Activated CD8-positive, alpha-beta memory T cell treated with anti-CD3 and anti-CD28 coated beads for 24 hours (primary cell): ENCODE data around the gene HECW1.
"Not testable (repeated sequence)": the region's sequence is repeated elsewhere in the genome, so short reads cannot be mapped to it uniquely, and the experiment has no call there.

Experiments used
- DNase-seq: peaks from one replicate; pipeline ENCODE4 v3.0.0-alpha.2; 2020

HECW1 gene

DNA sequence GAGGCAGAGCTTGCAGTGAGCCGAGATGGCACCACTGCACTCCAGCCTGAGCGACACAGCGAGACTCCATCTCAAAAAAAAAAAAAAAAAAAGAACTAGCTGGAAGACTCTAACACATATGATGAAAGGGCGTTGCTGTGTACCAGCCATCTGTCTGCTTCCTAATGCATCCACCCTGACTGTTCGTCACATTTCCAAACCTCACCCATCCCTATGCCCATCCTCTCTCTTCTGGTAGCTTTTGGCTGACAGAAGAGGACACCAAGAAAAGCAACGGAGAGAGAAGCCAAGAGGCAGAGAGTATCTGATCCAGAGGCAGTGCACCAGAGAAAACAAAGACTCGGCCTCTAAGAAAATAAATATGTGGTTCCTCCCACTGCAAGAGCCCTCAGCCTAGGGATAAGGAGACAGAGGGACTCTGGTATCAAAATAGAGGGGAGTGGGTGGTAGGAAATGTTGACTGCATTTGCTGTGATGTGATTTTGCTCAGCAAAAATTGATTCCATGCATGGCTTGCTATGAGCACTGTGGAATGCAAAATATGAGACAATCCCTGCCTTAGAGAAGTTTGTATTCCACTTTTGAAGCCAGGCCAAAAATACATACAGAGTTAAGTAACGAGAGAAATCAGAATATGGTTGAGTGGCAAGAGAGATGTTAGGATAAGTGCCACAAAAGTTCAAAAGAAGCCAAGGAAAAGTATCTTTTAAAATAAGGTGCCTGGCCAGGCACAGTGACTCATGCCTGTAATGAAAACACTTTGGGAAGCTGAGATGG is 369.6 kb downstream of the HECW1 start:
- DNase-seq: no peak

- DNase-seq: no peak
Measured at GRCh38 chr7:43482679-43483252, 370.3 kb downstream of the HECW1 start.

- DNase-seq: no peak
Measured at GRCh38 chr7:43484678-43485395, 372.4 kb downstream of the HECW1 start.

DNA sequence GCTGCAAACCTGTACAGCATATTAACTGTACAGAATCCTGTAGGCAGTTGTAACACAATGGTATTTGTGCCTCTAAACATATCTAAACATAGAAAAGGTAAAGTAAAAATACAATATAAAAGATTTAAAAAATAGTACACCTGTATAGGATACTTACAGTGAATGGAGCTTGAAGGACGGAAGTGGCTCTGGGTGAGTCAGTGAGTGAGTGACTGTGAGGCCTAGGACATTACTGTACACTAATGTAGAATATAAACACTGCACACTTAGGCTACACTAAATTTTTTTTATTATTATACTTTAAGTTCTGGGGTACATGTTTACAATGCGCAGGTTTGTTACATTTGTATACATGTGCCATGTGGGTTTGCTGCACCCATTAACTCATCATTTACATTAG is 373.1 kb downstream of the HECW1 start:
- DNase-seq: no peak

DNA sequence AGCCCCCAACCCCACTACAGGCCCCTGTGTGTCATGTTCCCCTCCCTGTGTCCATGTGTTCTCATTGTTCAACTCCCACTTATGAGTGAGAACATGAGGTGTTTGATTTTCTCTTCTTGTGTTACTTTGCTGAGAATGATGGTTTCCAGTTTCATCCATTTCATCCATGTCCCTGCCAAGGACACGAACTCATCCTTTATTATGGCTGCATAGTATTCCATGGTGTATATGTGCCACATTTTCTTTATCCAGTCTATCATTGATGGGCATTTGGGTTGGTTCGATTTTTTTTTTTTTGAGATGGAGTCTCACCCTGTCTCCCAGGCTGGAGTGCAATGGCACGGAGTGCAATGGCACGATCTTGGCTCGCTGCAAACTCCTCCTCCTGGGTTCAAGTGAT is 373.6 kb downstream of the HECW1 start:
- not testable (repeated sequence) for DNase-seq

- no peak for DNase-seq
Measured at GRCh38 chr7:43486634-43487033, 374.2 kb downstream of the HECW1 start.

- no peak for DNase-seq
Measured at GRCh38 chr7:43487731-43488073, 375.3 kb downstream of the HECW1 start.

DNA sequence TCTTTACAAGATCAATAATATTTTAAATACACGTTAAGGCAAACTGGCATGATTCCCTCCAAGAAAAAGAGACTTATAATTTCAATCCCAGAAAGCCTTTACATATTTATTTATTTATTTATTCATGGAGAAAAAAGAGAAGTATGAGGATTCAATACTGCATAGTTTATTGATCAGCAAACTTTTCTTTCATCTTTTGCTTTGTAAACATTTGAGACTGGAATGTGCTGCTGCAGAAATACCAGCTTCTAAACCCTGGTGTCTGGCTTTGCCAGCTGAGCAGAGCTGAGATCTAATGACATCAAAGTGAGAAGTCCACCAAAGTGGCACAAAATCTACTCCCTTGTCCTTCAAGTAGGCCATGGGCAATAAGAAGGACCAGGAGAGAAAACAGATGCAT is 376.8 kb downstream of the HECW1 start:
- no peak for DNase-seq

GRCh38 chr7:43490016-43490415 is 377.6 kb downstream of the HECW1 start:
- DNase-seq: no peak

GRCh38 chr7:43491123-43491522 is 378.7 kb downstream of the HECW1 start:
- DNase-seq: no peak

DNA sequence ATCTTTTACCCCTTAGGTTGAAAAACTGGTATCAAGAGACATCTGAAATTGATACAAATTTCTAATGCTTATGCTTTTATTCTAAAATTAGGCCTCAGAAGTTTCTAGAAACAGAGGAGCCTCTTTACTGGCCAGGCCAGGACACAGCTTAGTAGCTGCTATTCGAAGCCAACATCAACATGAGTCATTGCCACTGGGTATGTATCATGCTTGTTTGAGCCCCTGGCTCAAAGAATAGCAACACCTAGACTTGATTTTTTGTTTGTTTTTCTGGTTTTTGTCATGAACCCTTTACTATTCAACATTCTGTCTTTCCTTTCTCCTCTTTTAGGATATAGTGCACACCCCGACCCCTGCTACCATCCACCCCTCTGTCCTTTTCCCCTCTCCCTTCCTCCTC is 379.5 kb downstream of the HECW1 start:
- no peak for DNase-seq

- no peak for DNase-seq
Measured at GRCh38 chr7:43492896-43493295, 380.4 kb downstream of the HECW1 start.

- DNase-seq: no peak
Measured at GRCh38 chr7:43495572-43495971, 383.1 kb downstream of the HECW1 start.

- no peak for DNase-seq
Measured at GRCh38 chr7:43496596-43496995, 384.1 kb downstream of the HECW1 start.

GRCh38 chr7:43501870-43502269 is 389.4 kb downstream of the HECW1 start:
- DNase-seq: no peak

- DNase-seq: no peak
Measured at GRCh38 chr7:43502941-43503340, 390.5 kb downstream of the HECW1 start.

GRCh38 chr7:43505412-43505811 is 393.0 kb downstream of the HECW1 start:
- DNase-seq: no peak

DNA sequence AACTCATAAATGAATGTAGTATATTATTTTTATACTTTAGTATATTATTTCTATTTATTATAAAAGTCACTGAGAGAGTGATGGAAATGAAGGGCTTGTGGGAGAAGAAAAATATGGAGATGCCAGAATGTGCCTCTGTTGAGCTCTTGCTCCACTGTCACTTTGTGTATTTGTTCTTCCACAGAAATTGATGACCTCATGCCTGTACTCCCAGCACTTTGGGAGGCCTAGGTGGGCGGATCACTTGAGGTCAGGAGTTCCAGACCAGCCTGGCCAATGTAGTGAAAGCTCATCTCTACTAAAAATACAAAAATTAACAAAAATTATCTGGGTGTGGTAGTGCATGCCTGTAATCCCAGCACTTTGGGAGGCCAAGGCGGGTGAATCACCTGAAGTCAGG is 394.0 kb downstream of the HECW1 start:
- DNase-seq: no peak

- DNase-seq: no peak
Measured at GRCh38 chr7:43508461-43508860, 396.0 kb downstream of the HECW1 start.

DNA sequence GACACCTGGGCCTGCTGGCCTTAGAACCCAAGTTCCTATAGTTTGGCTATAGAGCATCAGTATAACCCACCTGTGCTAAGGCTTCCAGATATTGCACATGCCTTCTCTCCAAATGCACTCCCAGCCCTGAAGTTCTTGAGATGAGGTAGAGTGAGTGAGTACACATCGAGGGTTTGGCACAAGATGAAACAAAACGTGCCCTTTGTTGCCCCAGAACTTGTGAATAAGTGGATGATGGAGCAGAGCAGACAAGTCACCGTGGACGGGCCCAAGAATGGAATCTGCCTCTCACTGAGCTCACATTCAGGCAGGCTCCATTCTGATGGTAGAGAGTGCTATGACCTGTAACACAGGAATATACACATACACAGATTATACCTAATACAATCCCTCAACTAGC is 397.5 kb downstream of the HECW1 start:
- no peak for DNase-seq

- no peak for DNase-seq
Measured at GRCh38 chr7:43511029-43511428, 398.6 kb downstream of the HECW1 start.

- DNase-seq: no peak
Measured at GRCh38 chr7:43511769-43512515, 399.5 kb downstream of the HECW1 start.

DNA sequence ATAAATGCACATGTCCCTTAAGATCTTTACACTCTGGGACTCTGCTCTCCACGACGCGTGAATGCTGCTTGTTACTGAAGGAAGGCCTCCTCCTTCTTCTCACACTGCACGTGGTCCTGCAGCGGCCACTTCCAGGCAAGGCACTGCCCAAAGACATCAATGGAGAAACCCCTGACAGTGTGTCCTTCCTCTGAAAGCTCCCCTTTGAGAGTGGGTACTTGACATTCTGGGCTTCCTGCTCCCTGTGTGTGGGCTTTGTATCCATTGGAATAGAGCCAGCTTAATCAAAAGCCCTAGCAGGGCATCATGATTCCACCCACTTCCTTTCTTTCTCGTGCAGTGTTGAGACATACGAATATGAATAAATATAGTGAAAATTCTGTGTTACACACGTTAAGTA is 400.8 kb downstream of the HECW1 start:
- DNase-seq: no peak
